ENCODE measurements around the gene FSD1L. TPM values are rescaled to one million over a fixed set of nuclear protein-coding genes. Genes with fewer than 3 reads are reported as not detected.
A peak's percentile ranks its signal among the peaks of the same experiment; 100 is the strongest.

The FSD1L gene
- 10 to 100 TPM in 1 of 2 donors, 1 to 10 TPM in 1; 9.4 to 12.2 TPM for total RNA-seq
- polyA plus RNA-seq (ENCODE audit: insufficient read depth, low read depth, low replicate concordance) = 9.1 TPM
- long read RNA-seq, donor 1, partial matches to known transcripts = 0 of 2 reads
- long read RNA-seq, donor 1, other reads (novel, unspliced or antisense) = 0 of 2 reads
- long read RNA-seq, donor 2 = 0 reads

GRCh38 chr9:105447814-105448812 lies at the start of gene FSD1L:
Gene FSD1L, plus strand, starts transcription at chr9:105448034. Its CDS starts 187 bp downstream, at chr9:105448221.
- H3K4me1 ChIP-seq = peaks cover 10% of the 10 kb centered on the region
- 0 to 1% methylated on average over 20 to 71 of the region's 87 CpGs for WGBS, 2 donors
- peak within 1 kb of the TSS; percentile 70 to 89 for H3K4me3 ChIP-seq
- no peaks in the 10 kb centered on the region for H3K36me3 ChIP-seq (ENCODE audit: low read depth, missing control alignments)
- intact Hi-C loops (cut with DNase I; ENCODE audit: low total_unique reads) = no loop called here
- TF ChIP-seq CTCF (IDR thresholded peaks at IDR 0.05) (no peak), POLR2A (IDR thresholded peaks at IDR 0.05) (no peak)
- H3K9me3 ChIP-seq = no peaks in the 10 kb centered on the region
- H3K27ac ChIP-seq = peak within 1 kb of the TSS; percentile 55 to 89
- peak; percentile 95 for DNase-seq
- H3K27me3 ChIP-seq = no peaks in the 10 kb centered on the region

GRCh38 chr9:105399117-105399516 lies 48.7 kb upstream of the FSD1L start:
- TF ChIP-seq CTCF (IDR thresholded peaks at IDR 0.05) (no peak), POLR2A (IDR thresholded peaks at IDR 0.05) (no peak)
- intact Hi-C loops (cut with DNase I; ENCODE audit: low total_unique reads) = no loop called here
- Histone ChIP-seq H3K4me3 (no peak overlapping the region), H3K36me3 (ENCODE audit: low read depth, missing control alignments) (no peaks in the 10 kb centered on the region), H3K4me1 (no peaks in the 10 kb centered on the region), H3K27me3 (no peaks in the 10 kb centered on the region), H3K9me3 (no peaks in the 10 kb centered on the region), H3K27ac (no peak overlapping the region)
- no peak for DNase-seq
- WGBS, 2 donors = 85 to 88% methylated on average over 2 of the region's 2 CpGs

GRCh38 chr9:105401651-105402050 lies 46.2 kb upstream of the FSD1L start:
- H3K27me3 ChIP-seq = no peaks in the 10 kb centered on the region
- H3K9me3 ChIP-seq = no peaks in the 10 kb centered on the region
- no peaks in the 10 kb centered on the region for H3K4me1 ChIP-seq
- no peaks in the 10 kb centered on the region for H3K36me3 ChIP-seq (ENCODE audit: low read depth, missing control alignments)
- no peak overlapping the region for H3K4me3 ChIP-seq
- TF ChIP-seq POLR2A (IDR thresholded peaks at IDR 0.05) (no peak), CTCF (IDR thresholded peaks at IDR 0.05) (no peak)
- intact Hi-C loops (cut with DNase I; ENCODE audit: low total_unique reads) = no loop called here
- no peak overlapping the region for H3K27ac ChIP-seq
- WGBS, 2 donors = 49 to 50% methylated on average over 3 of the region's 3 CpGs
- no peak for DNase-seq

GRCh38 chr9:105403552-105404248 lies 44.1 kb upstream of the FSD1L start:
- intact Hi-C loops (cut with DNase I; ENCODE audit: low total_unique reads) = no loop called here
- Histone ChIP-seq H3K36me3 (ENCODE audit: low read depth, missing control alignments) (no peaks in the 10 kb centered on the region), H3K4me3 (no peak overlapping the region), H3K4me1 (no peaks in the 10 kb centered on the region), H3K27ac (no peak overlapping the region), H3K27me3 (no peaks in the 10 kb centered on the region), H3K9me3 (no peaks in the 10 kb centered on the region)
- no peak for DNase-seq
- no peak for TF ChIP-seq POLR2A (IDR thresholded peaks at IDR 0.05)
- TF ChIP-seq CTCF (IDR thresholded peaks at IDR 0.05) = no peak
- 79% methylated on average over 6 of the region's 6 CpGs for WGBS, 2 donors

Data from testis (tissue), 5 donors.